ENCODE measurements around the gene ALDH1B1.

- TF ChIP-seq CTCF (IDR thresholded peaks at IDR 0.05; ENCODE audit: insufficient read depth, low read length, poor library complexity, severe bottlenecking) (no peak), EZH2phosphoT487 (conservative IDR thresholded peaks at IDR 0.05; ENCODE audit: low read length) (no peak)
These were observed 35.7 kb upstream of the ALDH1B1 start for GRCh38 chr9:38356851-38357250.

Measured in SU-DHL-6 (cell line).